ENCODE results near the gene ATP1A1.

The ATP1A1 gene

GRCh38 chr1:116333171-116334014 lies 39.7 kb upstream of the ATP1A1 start:
- H3K9me3 ChIP-seq (ENCODE audit: control insufficient read depth, insufficient read depth, low read depth, low read length): no peaks in the 10 kb centered on the region
- ChIA-PET CTCF (interaction anchor here (1.2 kb wide), 1 partner anchor 194 kb away, joined by 4 read pairs; no protein-coding TSS in a partner anchor), POLR2A (no interaction called here)
- H3K4me1 ChIP-seq (ENCODE audit: control insufficient read depth, insufficient read depth, low read length): peaks cover 13% of the 10 kb centered on the region
- no peaks in the 10 kb centered on the region for H3K36me3 ChIP-seq (ENCODE audit: control insufficient read depth in 2 of 2, insufficient read depth in 1 of 2, low read length in 2 of 2)
- no peak for TF ChIP-seq ZNF549 (tag by site-specific recombination; IDR thresholded peaks at IDR 0.05)
- no peak for TF ChIP-seq EGR2 (tag by site-specific recombination; IDR thresholded peaks at IDR 0.05; ENCODE audit: low read depth)
- no peak for TF ChIP-seq ZNF623 (tag by site-specific recombination; IDR thresholded peaks at IDR 0.05)
- TF ChIP-seq ZNF16 (tag by site-specific recombination; IDR thresholded peaks at IDR 0.05; ENCODE audit: low read depth): no peak
- TF ChIP-seq ZNF335 (tag by site-specific recombination; conservative IDR thresholded peaks at IDR 0.05): no peak
- no peak overlapping the region for H3K27ac ChIP-seq (ENCODE audit: extremely low read depth, low read depth, low read length)
- H3K4me3 ChIP-seq (ENCODE audit: low read depth, low read length): no peak overlapping the region

- H3K27ac ChIP-seq (ENCODE audit: extremely low read depth, low read depth, low read length): no peak overlapping the region
- TF ChIP-seq ZNF2 (tag by site-specific recombination; IDR thresholded peaks at IDR 0.05) (0 out of 2 replicates have a peak, but pooled peaks have one; percentile 64), ZNF600 (tag by site-specific recombination; IDR thresholded peaks at IDR 0.05) (no peak), KLF8 (tag by site-specific recombination; IDR thresholded peaks at IDR 0.05) (no peak), PRDM10 (tag by site-specific recombination; IDR thresholded peaks at IDR 0.05) (peak; percentile 78), ZNF398 (tag by site-specific recombination; IDR thresholded peaks at IDR 0.05) (no peak), GLIS1 (tag by site-specific recombination; IDR thresholded peaks at IDR 0.05) (peak; percentile 56), ZIC2 (tag by site-specific recombination; IDR thresholded peaks at IDR 0.05) (peak; percentile 72), PRDM2 (tag by site-specific recombination; IDR thresholded peaks at IDR 0.05; ENCODE audit: borderline replicate concordance) (no peak)
- ChIA-PET POLR2A (no interaction called here), CTCF (interaction anchor here (1.1 to 1.2 kb wide), 2 partner anchors 152 to 195 kb away, joined by 4 to 5 read pairs; no protein-coding TSS in a partner anchor)
- no peaks in the 10 kb centered on the region for H3K36me3 ChIP-seq (ENCODE audit: control insufficient read depth in 2 of 2, insufficient read depth in 1 of 2, low read length in 2 of 2)
- H3K4me3 ChIP-seq (ENCODE audit: low read depth, low read length): no peak overlapping the region
- H3K4me1 ChIP-seq (ENCODE audit: control insufficient read depth, insufficient read depth, low read length): peaks cover 13% of the 10 kb centered on the region
- no peaks in the 10 kb centered on the region for H3K9me3 ChIP-seq (ENCODE audit: control insufficient read depth, insufficient read depth, low read depth, low read length)
These were observed 39.0 kb upstream of the ATP1A1 start for GRCh38 chr1:116334015-116334547.
